Measurements from ENCODE around the gene IPO13.

IPO13 gene

GRCh38 chr1:43999455-43999854 lies 52.7 kb downstream of the IPO13 start:
- CTCF ChIA-PET: no interaction called here
- H3K27ac ChIP-seq: peak overlapping the region; percentile 87

GRCh38 chr1:44000122-44000665 lies 53.4 kb downstream of the IPO13 start:
- H3K27ac ChIP-seq: peak overlapping the region; percentile 10; the same call in 1 of the 2 replicates
- CTCF ChIA-PET: interaction anchor here (0.7 kb wide), 1 partner anchor 656 kb away, joined by 3 read pairs; no protein-coding TSS in a partner anchor
- DNase-seq (ENCODE audit: low spot score): no peak
- TF ChIP-seq CTCF (conservative IDR thresholded peaks at IDR 0.05; ENCODE audit: low read depth): no peak
- POLR2A ChIA-PET (ENCODE audit: low non-redundant PET): no interaction called here

More at GRCh38 chr1:43999455-43999854, 52.7 kb downstream of the IPO13 start:
- POLR2A ChIA-PET (ENCODE audit: low non-redundant PET): no interaction called here
- no peak for DNase-seq (ENCODE audit: low spot score)
- no peak for TF ChIP-seq CTCF (conservative IDR thresholded peaks at IDR 0.05; ENCODE audit: low read depth)

GRCh38 chr1:44002165-44002564 lies 55.4 kb downstream of the IPO13 start:
- no peak for DNase-seq (ENCODE audit: low spot score)
- no peak overlapping the region for H3K27ac ChIP-seq
- TF ChIP-seq CTCF (conservative IDR thresholded peaks at IDR 0.05; ENCODE audit: low read depth): no peak
- ChIA-PET POLR2A (ENCODE audit: low non-redundant PET) (no interaction called here), CTCF (interaction anchor here (5.3 kb wide), 1 partner anchor 35 kb away, joined by 43 read pairs; no protein-coding TSS in a partner anchor)

- no peak for TF ChIP-seq CTCF (conservative IDR thresholded peaks at IDR 0.05; ENCODE audit: low read depth)
- no peak overlapping the region for H3K27ac ChIP-seq
- POLR2A ChIA-PET (ENCODE audit: low non-redundant PET): no interaction called here
- CTCF ChIA-PET: interaction anchor here (0.5 to 5.3 kb wide), 5 partner anchors 34 to 854 kb away, joined by 3 to 43 read pairs (median 3); no protein-coding TSS in a partner anchor
- DNase-seq (ENCODE audit: low spot score): no peak
Observed at GRCh38 chr1:44002606-44003157, 55.9 kb downstream of the IPO13 start.

GRCh38 chr1:44008259-44008658 lies 61.5 kb downstream of the IPO13 start:
- H3K27ac ChIP-seq: peak overlapping the region; percentile 60
- no peak for TF ChIP-seq CTCF (conservative IDR thresholded peaks at IDR 0.05; ENCODE audit: low read depth)
- CTCF ChIA-PET: interaction anchor here (0.7 kb wide), 1 partner anchor 254 kb away, joined by 3 read pairs; no protein-coding TSS in a partner anchor
- POLR2A ChIA-PET (ENCODE audit: low non-redundant PET): interaction anchor here (0.6 kb wide), 1 partner anchor 236 kb away, joined by 3 read pairs; no protein-coding TSS in a partner anchor
- DNase-seq (ENCODE audit: low spot score): no peak

- ChIA-PET POLR2A (ENCODE audit: low non-redundant PET) (no interaction called here), CTCF (interaction anchor here (0.6 to 1.4 kb wide), 2 partner anchors 26 to 650 kb away, joined by 3 to 6 read pairs; no protein-coding TSS in a partner anchor)
- no peak for TF ChIP-seq CTCF (conservative IDR thresholded peaks at IDR 0.05; ENCODE audit: low read depth)
- peak overlapping the region; percentile 8 for H3K27ac ChIP-seq
- no peak for DNase-seq (ENCODE audit: low spot score)
Observed at GRCh38 chr1:44010935-44011471, 64.3 kb downstream of the IPO13 start.
